HepG2 (cell line): Measurements from ENCODE around the gene NKRF. TPM values are rescaled to one million over a fixed set of nuclear protein-coding genes. Genes with fewer than 3 reads are reported as not detected.

Experiments used
- ATAC-seq: fragments of 200-7000 bp; cut with Tn5 transposase; 3 replicates; pipeline ENCODE4 v1.9.1; 2020; ENCODE audit warnings: mild to moderate bottlenecking, moderate library complexity
- BruUV-seq: library from RNA; stranded (reverse); fragments of 400-500 nt; replicated peaks from 2 replicates; lab custom pipeline; 2021; lab: Mats Ljungman, UMichigan
- CTCF ChIA-PET: fragments of 300-600 bp; formaldehyde crosslinking; extraction: SDS; loops from one replicate; lab custom pipeline; 2021; ENCODE audit warnings: low total read pairs, inconsistent platforms, low intra/inter-chr PET ratio; lab: Yijun Ruan, JAX
- POLR2A ChIA-PET: fragments of 350-600 bp; sonication (Branson Sonifier 250); formaldehyde crosslinking; loops from one replicate; lab custom pipeline; 2020; ENCODE audit warnings: antibody characterized with exemption, inconsistent platforms; lab: Yijun Ruan, JAX
- DNase-seq: peaks from one replicate; pipeline ENCODE4 v3.0.0-alpha.2; 2015; ENCODE audit warnings: low spot score
- FAIRE-seq: peaks from 3 replicates; lab custom pipeline; 2011; peaks lifted over from hg19 to GRCh38; lab: Jason Lieb, UNC
- H2AFZ ChIP-seq: one replicate; pipeline ENCODE4 v1.6.1; 2011; ENCODE audit warnings: low read length, inconsistent platforms
- H3K27ac ChIP-seq: fragments of 300-600 bp; 3 replicates; pipeline ENCODE4 v1.8.0; 2011; ENCODE audit warnings: mixed run types, mild to moderate bottlenecking, mixed read lengths, low read length, inconsistent platforms; ENCODE audit not compliant: insufficient read depth; ENCODE audit errors: extremely low read length
- H3K27me3 ChIP-seq, 2 experiments: fragments of 200-600 bp in 1 of 2; 2 replicates in 1 of 2; 3 replicates in 1 of 2; pipeline versions ENCODE4 v1.6.0 to v1.8.0; 2011; ENCODE audit warnings: low read length in 2 of 2, mild to moderate bottlenecking in 2 of 2, moderate library complexity in 2 of 2, inconsistent platforms in 1 of 2; ENCODE audit not compliant: insufficient read depth in 2 of 2, control insufficient read depth in 1 of 2
- H3K36me3 ChIP-seq, 2 experiments: fragments of 200-600 bp in 1 of 2; replicated peaks in 1 of 2; 2 replicates in 1 of 2; 3 replicates in 1 of 2; pipeline versions ENCODE4 v1.5.1 to v1.8.0; 2011; ENCODE audit warnings: low read length in 2 of 2, inconsistent platforms in 1 of 2; ENCODE audit not compliant: insufficient read depth in 2 of 2, control insufficient read depth in 1 of 2
- H3K4me1 ChIP-seq: 2 replicates; pipeline ENCODE4 v1.5.1; 2012; ENCODE audit warnings: low read length, inconsistent platforms; ENCODE audit not compliant: insufficient read depth
- H3K4me2 ChIP-seq: 2 replicates; pipeline ENCODE4 v1.6.0; 2011; ENCODE audit warnings: low read depth, low read length, inconsistent platforms
- H3K4me3 ChIP-seq, 3 experiments: fragments of 200-600 bp in 1 of 3; sonication (generic), shearing (Covaris generic) in 1 of 3; replicated peaks in 1 of 3; 2 replicates each; pipeline ENCODE4 v1.5.1; 2011 to 2016; ENCODE audit warnings: low read length in 3 of 3, inconsistent platforms in 2 of 3, low read depth in 2 of 3, mild to moderate bottlenecking in 2 of 3, control low read depth in 1 of 3, mixed read lengths in 1 of 3; ENCODE audit not compliant: insufficient read depth in 1 of 3
- H3K79me2 ChIP-seq: one replicate; pipeline ENCODE4 v1.6.1; 2011; ENCODE audit warnings: low read length, inconsistent platforms; ENCODE audit not compliant: insufficient read depth
- H3K9ac ChIP-seq: 2 replicates; pipeline ENCODE4 v1.6.0; 2011; ENCODE audit warnings: mild to moderate bottlenecking, low read depth, low read length, inconsistent platforms; ENCODE audit not compliant: insufficient read depth
- H3K9me3 ChIP-seq: 2 replicates; pipeline ENCODE4 v1.5.1; 2012; ENCODE audit warnings: mild to moderate bottlenecking, low read length
- H4K20me1 ChIP-seq: 2 replicates; pipeline ENCODE4 v1.6.0; 2011; ENCODE audit warnings: inconsistent platforms, mild to moderate bottlenecking, low read length, moderate library complexity; ENCODE audit not compliant: insufficient read depth
- ARNTL ChIP-seq: sonication (generic); formaldehyde crosslinking; IDR thresholded peaks from 2 replicates; pipeline ENCODE4 v1.4.0; 2020; ENCODE audit warnings: mild to moderate bottlenecking, missing genetic modification reagents
- EED ChIP-seq: sonication (generic); formaldehyde crosslinking; IDR thresholded peaks from 2 replicates; pipeline ENCODE4 v1.5.0; 2020; ENCODE audit warnings: mild to moderate bottlenecking, missing genetic modification reagents
- HNRNPLL ChIP-seq: fragments of 200-400 bp; formaldehyde crosslinking; IDR thresholded peaks from 2 replicates; pipeline ENCODE4 v1.6.1; 2017; ENCODE audit warnings: mild to moderate bottlenecking, low read depth, low read length; ENCODE audit not compliant: poor library complexity, severe bottlenecking
- HOXA5 ChIP-seq: sonication (generic); formaldehyde crosslinking; IDR thresholded peaks from 2 replicates; pipeline ENCODE4 v1.4.0; 2020; ENCODE audit warnings: missing genetic modification reagents
- KDM5A ChIP-seq: fragments of 200-600 bp; sonication (generic); IDR thresholded peaks from 2 replicates; pipeline ENCODE4 v1.7.0; 2018; ENCODE audit warnings: antibody characterized with exemption, mild to moderate bottlenecking, low read length, borderline replicate concordance
- NAIF1 ChIP-seq: sonication (generic); formaldehyde crosslinking; IDR thresholded peaks from 2 replicates; pipeline ENCODE4 v1.5.0; 2020; ENCODE audit warnings: mild to moderate bottlenecking, missing genetic modification reagents, borderline replicate concordance
- PHF20 ChIP-seq: sonication (generic); formaldehyde crosslinking; IDR thresholded peaks from 2 replicates; pipeline ENCODE4 v1.5.0; 2020; ENCODE audit warnings: mild to moderate bottlenecking, missing genetic modification reagents
- SIN3A ChIP-seq: IDR thresholded peaks from 2 replicates; pipeline ENCODE4 v1.6.1; 2011; ENCODE audit warnings: low read depth, mild to moderate bottlenecking, control low read depth, low read length, borderline replicate concordance
- SP5 ChIP-seq: IDR thresholded peaks from 2 replicates; pipeline ENCODE4 v1.6.1; 2016; ENCODE audit warnings: low read depth, borderline replicate concordance
- TBP ChIP-seq: sonication (generic); formaldehyde crosslinking; IDR thresholded peaks from 2 replicates; pipeline ENCODE4 v1.5.0; 2020; ENCODE audit warnings: missing genetic modification reagents
- YEATS2 ChIP-seq: sonication (generic); formaldehyde crosslinking; IDR thresholded peaks from 2 replicates; pipeline ENCODE4 v1.4.0; 2020; ENCODE audit warnings: missing genetic modification reagents, borderline replicate concordance
- ZC3H13 ChIP-seq: sonication (generic); formaldehyde crosslinking; IDR thresholded peaks from 2 replicates; pipeline ENCODE4 v1.8.1; 2023; ENCODE audit warnings: mild to moderate bottlenecking, missing genetic modification reagents, moderate library complexity
- ZNF678 ChIP-seq: sonication (generic); formaldehyde crosslinking; IDR thresholded peaks from 2 replicates; pipeline ENCODE4 v1.4.0; 2020; ENCODE audit warnings: mild to moderate bottlenecking, missing genetic modification reagents
- WGBS: methylation state at CpG from one replicate; pipeline ENCODE4 v1.1.6; 2017; ENCODE audit warnings: low lambda C conversion rate; 5-methylcytosine and 5-hydroxymethylcytosine counted together
- in situ Hi-C: cut with HindIII; loops from 2 replicates; pipeline ENCODE4 v1.10.0; 2017; ENCODE audit warnings: low pct_unique_long_range_greater_than_20kb; ENCODE audit not compliant: extremely low pct_ligation_motif_present
- intact Hi-C: fragments of 100-400 bp; cut with micrococcal nuclease; formaldehyde crosslinking; loops from one replicate; pipeline ENCODE4 v1.10.0; 2022; ENCODE audit not compliant: unreplicated experiment
- polyA plus RNA-seq, 8 experiments: library from polyadenylated mRNA; depleted of rRNA in 3 of 8; stranded (reverse) in 7 of 8; unstranded in 1 of 8; fragments of >200 nt; fragmentation: Illumina TruSeq in 4 of 8; extraction: Trizol in 4 of 8; gene quantifications; 2 replicates each; pipeline versions ENCODE4 v1.2.1 to v1.2.3, GENCODE V29; 2011 to 2016; ENCODE audit warnings: low read depth in 4 of 8, missing spikeins in 1 of 8, mixed read lengths in 1 of 8; ENCODE audit not compliant: insufficient read depth in 1 of 8
- total RNA-seq, 5 experiments: library from RNA; depleted of rRNA; stranded (reverse); fragments of >200 nt; fragmentation: Illumina TruSeq; extraction: Trizol; gene quantifications; 2 replicates each; pipeline ENCODE4 v1.2.3, GENCODE V29; 2016; ENCODE audit warnings: low read depth in 1 of 5
- TF ChIP-seq, protein P1 (sequence below), 2 experiments: sonication (generic) in 1 of 2; formaldehyde crosslinking in 1 of 2; IDR thresholded peaks; 2 replicates each; pipeline versions ENCODE4 v1.5.1 to v1.6.1; 2011 to 2020; ENCODE audit warnings: borderline replicate concordance in 1 of 2, low read depth in 1 of 2, low read length in 1 of 2, mild to moderate bottlenecking in 1 of 2, missing genetic modification reagents in 1 of 2, moderate library complexity in 1 of 2
- TF ChIP-seq, protein P2 (sequence below): sonication (generic); formaldehyde crosslinking; IDR thresholded peaks from 2 replicates; pipeline ENCODE4 v1.8.0; 2022; ENCODE audit warnings: mild to moderate bottlenecking, missing genetic modification reagents, moderate library complexity
- TF ChIP-seq, protein P3 (sequence below): sonication (generic); formaldehyde crosslinking; IDR thresholded peaks from 2 replicates; pipeline ENCODE4 v1.4.0; 2020; ENCODE audit warnings: missing genetic modification reagents

NKRF gene
- total and polyA plus RNA-seq, 2 of the 13 experiments (the other 11 are each of a cell fraction or from before 2014, with no cell fraction given), result 3.3 to 6.0 TPM

DNA sequence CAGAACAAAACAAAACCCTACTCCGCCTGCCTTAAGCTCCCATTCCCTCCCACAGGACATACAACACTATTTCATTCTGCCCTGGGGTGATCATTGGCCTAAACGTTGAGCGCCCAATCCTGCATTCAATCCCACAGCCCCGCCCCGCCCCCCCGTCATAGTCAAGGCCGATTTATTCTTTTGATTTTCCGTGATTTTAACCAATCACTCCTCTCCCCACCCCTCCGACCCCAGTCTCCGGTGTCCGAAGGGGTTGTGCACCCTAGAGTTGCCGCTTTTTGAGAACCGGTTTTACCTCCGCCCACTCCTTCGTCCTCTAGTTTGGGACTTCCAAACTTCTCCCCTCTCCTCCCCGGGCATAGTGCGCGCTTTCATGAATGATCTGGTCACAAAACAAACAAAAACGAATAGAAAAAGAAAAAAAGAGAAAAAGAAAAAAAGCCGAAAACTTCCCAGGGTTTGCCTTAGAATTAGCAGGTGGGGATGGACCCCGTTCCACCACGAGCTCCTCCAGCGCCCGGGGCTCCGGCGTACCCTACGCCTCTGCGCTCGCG, 32.3 kb downstream of the NKRF start:
- BruUV-seq, result no TSS peak
- Histone ChIP-seq H3K9me3 (no peaks in the 10 kb centered on the region), H3K4me2 (peak overlapping the region; percentile 77), H3K36me3 (no peaks in the 10 kb centered on the region), H3K4me1 (peaks cover 30% of the 10 kb centered on the region; the same call in 1 of the 2 replicates), H3K79me2 (peaks cover 7% of the 10 kb centered on the region), H3K9ac (peak overlapping the region; percentile 75), H4K20me1 (no peaks in the 10 kb centered on the region), H3K27me3 (no peaks in the 10 kb centered on the region), H2AFZ (no peak overlapping the region), H3K4me3 (peak overlapping the region; percentile 78 to 85 (median 79)), H3K27ac (peak overlapping the region; percentile 79)
- POLR2A ChIA-PET, result interaction anchor here (0.6 to 2.6 kb wide), 13 partner anchors 8 to 330 kb away, joined by 3 to 13 read pairs (median 4); partner anchors contain the start of genes RPL39, SEPTIN6, SOWAHD and STEEP1
- intact Hi-C loops, result no loop called here
- in situ Hi-C loops, result no loop called here
- DNase-seq, result peak; percentile 10
- CTCF ChIA-PET, result no interaction called here
- peak; percentile 23 for FAIRE-seq
- WGBS, result 3% methylated on average over 26 of the region's 30 CpGs
- peak; percentile 42 for ATAC-seq
- TF ChIP-seq SP5 (CRISPR knock-in tag) (0 out of 2 replicates have a peak, but pooled peaks have one; percentile 11), HNRNPLL (peak; percentile 91), ZC3H13 (CRISPR knock-in tag) (no peak), NAIF1 (CRISPR knock-in tag) (0 out of 2 replicates have a peak, but pooled peaks have one; percentile 54), HOXA5 (CRISPR knock-in tag) (peak; percentile 35; the same call in 1 of the 2 replicates), ARNTL (CRISPR knock-in tag) (no peak), SIN3A (peak; percentile 13; the same call in 1 of the 2 replicates), YEATS2 (CRISPR knock-in tag) (peak; percentile 61; the same call in 1 of the 2 replicates), TBP (CRISPR knock-in tag) (no peak), EED (CRISPR knock-in tag) (no peak), PHF20 (peak; percentile 17; the same call in 1 of the 2 replicates), KDM5A (peak; percentile 45; the same call in 1 of the 2 replicates), ZNF678 (CRISPR knock-in tag) (no peak)
- TF ChIP-seq, protein P1, sequence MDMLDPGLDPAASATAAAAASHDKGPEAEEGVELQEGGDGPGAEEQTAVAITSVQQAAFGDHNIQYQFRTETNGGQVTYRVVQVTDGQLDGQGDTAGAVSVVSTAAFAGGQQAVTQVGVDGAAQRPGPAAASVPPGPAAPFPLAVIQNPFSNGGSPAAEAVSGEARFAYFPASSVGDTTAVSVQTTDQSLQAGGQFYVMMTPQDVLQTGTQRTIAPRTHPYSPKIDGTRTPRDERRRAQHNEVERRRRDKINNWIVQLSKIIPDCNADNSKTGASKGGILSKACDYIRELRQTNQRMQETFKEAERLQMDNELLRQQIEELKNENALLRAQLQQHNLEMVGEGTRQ (IDR thresholded peaks at IDR 0.05; ENCODE audit: low read depth, low read length), result no peak
- TF ChIP-seq, protein P1 (CRISPR knock-in tag; IDR thresholded peaks at IDR 0.05; ENCODE audit: borderline replicate concordance), result no peak
- TF ChIP-seq, protein P2, sequence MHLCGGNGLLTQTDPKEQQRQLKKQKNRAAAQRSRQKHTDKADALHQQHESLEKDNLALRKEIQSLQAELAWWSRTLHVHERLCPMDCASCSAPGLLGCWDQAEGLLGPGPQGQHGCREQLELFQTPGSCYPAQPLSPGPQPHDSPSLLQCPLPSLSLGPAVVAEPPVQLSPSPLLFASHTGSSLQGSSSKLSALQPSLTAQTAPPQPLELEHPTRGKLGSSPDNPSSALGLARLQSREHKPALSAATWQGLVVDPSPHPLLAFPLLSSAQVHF, result no peak
- TF ChIP-seq, protein P3, sequence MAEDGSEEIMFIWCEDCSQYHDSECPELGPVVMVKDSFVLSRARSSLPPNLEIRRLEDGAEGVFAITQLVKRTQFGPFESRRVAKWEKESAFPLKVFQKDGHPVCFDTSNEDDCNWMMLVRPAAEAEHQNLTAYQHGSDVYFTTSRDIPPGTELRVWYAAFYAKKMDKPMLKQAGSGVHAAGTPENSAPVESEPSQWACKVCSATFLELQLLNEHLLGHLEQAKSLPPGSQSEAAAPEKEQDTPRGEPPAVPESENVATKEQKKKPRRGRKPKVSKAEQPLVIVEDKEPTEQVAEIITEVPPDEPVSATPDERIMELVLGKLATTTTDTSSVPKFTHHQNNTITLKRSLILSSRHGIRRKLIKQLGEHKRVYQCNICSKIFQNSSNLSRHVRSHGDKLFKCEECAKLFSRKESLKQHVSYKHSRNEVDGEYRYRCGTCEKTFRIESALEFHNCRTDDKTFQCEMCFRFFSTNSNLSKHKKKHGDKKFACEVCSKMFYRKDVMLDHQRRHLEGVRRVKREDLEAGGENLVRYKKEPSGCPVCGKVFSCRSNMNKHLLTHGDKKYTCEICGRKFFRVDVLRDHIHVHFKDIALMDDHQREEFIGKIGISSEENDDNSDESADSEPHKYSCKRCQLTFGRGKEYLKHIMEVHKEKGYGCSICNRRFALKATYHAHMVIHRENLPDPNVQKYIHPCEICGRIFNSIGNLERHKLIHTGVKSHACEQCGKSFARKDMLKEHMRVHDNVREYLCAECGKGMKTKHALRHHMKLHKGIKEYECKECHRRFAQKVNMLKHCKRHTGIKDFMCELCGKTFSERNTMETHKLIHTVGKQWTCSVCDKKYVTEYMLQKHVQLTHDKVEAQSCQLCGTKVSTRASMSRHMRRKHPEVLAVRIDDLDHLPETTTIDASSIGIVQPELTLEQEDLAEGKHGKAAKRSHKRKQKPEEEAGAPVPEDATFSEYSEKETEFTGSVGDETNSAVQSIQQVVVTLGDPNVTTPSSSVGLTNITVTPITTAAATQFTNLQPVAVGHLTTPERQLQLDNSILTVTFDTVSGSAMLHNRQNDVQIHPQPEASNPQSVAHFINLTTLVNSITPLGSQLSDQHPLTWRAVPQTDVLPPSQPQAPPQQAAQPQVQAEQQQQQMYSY (CRISPR knock-in tag), result peak; percentile 91
